NT2/D1 (cell line): Measurements from ENCODE around the gene TMED5.

Experiments
- SUZ12 ChIP-seq: IDR thresholded peaks from 2 replicates; pipeline ENCODE4 v1.6.1; 2011; ENCODE audit not compliant: insufficient read length, insufficient read depth; ENCODE audit errors: extremely low read depth
- YY1 ChIP-seq: IDR thresholded peaks from 2 replicates; pipeline ENCODE4 v1.6.1; 2011; ENCODE audit not compliant: insufficient read length, insufficient read depth
- ZNF274 ChIP-seq: IDR thresholded peaks from 2 replicates; pipeline ENCODE4 v1.6.1; 2011; ENCODE audit warnings: mild to moderate bottlenecking, low read depth, low read length

DNA sequence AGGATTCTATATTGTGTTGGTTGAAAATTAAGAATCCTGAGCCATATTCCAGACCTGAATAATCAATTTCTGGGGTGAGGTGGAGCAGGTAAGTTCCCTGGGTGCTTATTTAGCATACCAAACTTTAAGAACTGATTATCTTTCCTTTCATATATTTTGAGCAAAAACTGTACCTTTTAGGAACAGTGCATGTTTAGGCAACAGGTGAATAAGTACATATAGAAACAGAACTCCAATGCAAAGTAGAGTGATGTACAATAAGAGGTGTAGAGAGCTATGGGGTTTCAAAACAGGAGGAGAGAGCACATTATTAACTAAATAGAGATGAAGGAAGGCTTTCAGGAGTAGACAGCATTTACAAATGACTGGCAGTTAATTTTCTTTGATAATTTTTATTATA lies 28.7 kb downstream of the TMED5 start:
- TF ChIP-seq ZNF274 = no peak
- no peak for TF ChIP-seq YY1
- TF ChIP-seq SUZ12 = no peak
